GM23338 (cell line): ENCODE data around the gene ATP6V0C. TPM values are rescaled to one million over a fixed set of nuclear protein-coding genes. Genes with fewer than 3 reads are reported as not detected.

ENCODE experiments used
- ATAC-seq: fragments of 200-7000 bp; cut with Tn5 transposase; 3 replicates; pipeline ENCODE4 v1.9.1; 2020
- DNase-seq: peaks from one replicate; pipeline ENCODE4 v3.0.0-alpha.2; 2015; ENCODE audit warnings: low spot score
- H2AFZ ChIP-seq: fragments of 200-600 bp; sonication (generic); 2 replicates; pipeline ENCODE4 v1.8.0; 2016; ENCODE audit warnings: antibody characterized with exemption, mild to moderate bottlenecking, moderate library complexity
- H3F3A ChIP-seq: fragments of 200-600 bp; sonication (generic); replicated peaks from 2 replicates; pipeline ENCODE4 v1.8.0; 2017; ENCODE audit warnings: antibody characterized with exemption, mixed run types, low read depth
- H3K27ac ChIP-seq: fragments of 200-600 bp; sonication (generic); 2 replicates; pipeline ENCODE4 v1.6.1; 2016; ENCODE audit warnings: low read depth
- H3K27me3 ChIP-seq: fragments of 200-600 bp; sonication (generic); 2 replicates; pipeline ENCODE4 v1.8.0; 2016; ENCODE audit warnings: mild to moderate bottlenecking, mixed run types, moderate library complexity; ENCODE audit not compliant: insufficient read depth
- H3K36me3 ChIP-seq: fragments of 200-600 bp; sonication (generic); 2 replicates; pipeline ENCODE4 v1.8.0; 2016; ENCODE audit warnings: mild to moderate bottlenecking; ENCODE audit not compliant: insufficient read depth
- H3K4me1 ChIP-seq: fragments of 200-600 bp; sonication (generic); 2 replicates; pipeline ENCODE4 v1.8.0; 2016; ENCODE audit warnings: mild to moderate bottlenecking, moderate library complexity; ENCODE audit not compliant: insufficient read depth
- H3K4me2 ChIP-seq: fragments of 200-600 bp; sonication (generic); 2 replicates; pipeline ENCODE4 v1.7.1; 2017; ENCODE audit warnings: mixed run types
- H3K4me3 ChIP-seq: fragments of 200-600 bp; sonication (generic); 2 replicates; pipeline ENCODE4 v1.6.1; 2016; ENCODE audit warnings: mixed run types
- H3K79me2 ChIP-seq: fragments of 200-600 bp; sonication (generic); replicated peaks from 2 replicates; pipeline ENCODE4 v1.8.0; 2017; ENCODE audit warnings: mild to moderate bottlenecking; ENCODE audit not compliant: insufficient read depth
- H3K9me2 ChIP-seq: fragments of 200-600 bp; sonication (generic); 2 replicates; pipeline ENCODE4 v1.8.0; 2017; ENCODE audit not compliant: insufficient read depth
- H4K20me1 ChIP-seq: fragments of 200-600 bp; sonication (generic); replicated peaks from 2 replicates; pipeline ENCODE4 v1.8.0; 2017; ENCODE audit warnings: mild to moderate bottlenecking; ENCODE audit not compliant: insufficient read depth
- H3K27ac Mint-ChIP-seq: 2 replicates; pipeline ENCODE4 v1.8.0; 2020; ENCODE audit warnings: inconsistent platforms, mild to moderate bottlenecking, moderate library complexity, mixed read lengths
- H3K27me3 Mint-ChIP-seq: 3 replicates; pipeline ENCODE4 v1.8.0; 2022; ENCODE audit warnings: low read depth, mild to moderate bottlenecking, moderate library complexity, mixed read lengths, inconsistent platforms; ENCODE audit not compliant: insufficient read depth, poor library complexity
- H3K36me3 Mint-ChIP-seq: 3 replicates; pipeline ENCODE4 v1.8.0; 2021; ENCODE audit warnings: low read depth, mild to moderate bottlenecking, inconsistent platforms, moderate library complexity, mixed read lengths
- H3K4me1 Mint-ChIP-seq: 3 replicates; pipeline ENCODE4 v1.8.0; 2020; ENCODE audit warnings: mild to moderate bottlenecking, inconsistent platforms, mixed read lengths
- H3K4me3 Mint-ChIP-seq: 3 replicates; pipeline ENCODE4 v1.8.0; 2021; ENCODE audit warnings: moderate library complexity, mild to moderate bottlenecking, inconsistent platforms, mixed read lengths
- H3K9me3 Mint-ChIP-seq: 3 replicates; pipeline ENCODE4 v1.8.0; 2020; ENCODE audit warnings: moderate library complexity, mild to moderate bottlenecking, inconsistent platforms, mixed read lengths
- CREB1 ChIP-seq: fragments of 250-450 bp; sonication (Bioruptor Pico); IDR thresholded peaks from 2 replicates; pipeline ENCODE4 v1.5.0; 2020; ENCODE audit warnings: low read depth, mild to moderate bottlenecking, moderate library complexity
- EZH2 ChIP-seq: fragments of 200-600 bp; sonication (generic); IDR thresholded peaks from one replicate; pipeline ENCODE4 v1.8.0; 2017; ENCODE audit warnings: antibody characterized with exemption, mild to moderate bottlenecking, low read depth; ENCODE audit not compliant: unreplicated experiment
- EZH2phosphoT487 ChIP-seq: fragments of 200-600 bp; sonication (generic); IDR thresholded peaks from one replicate; pipeline ENCODE4 v1.8.1; 2018; ENCODE audit warnings: antibody characterized with exemption; ENCODE audit not compliant: unreplicated experiment
- JUNB ChIP-seq: IDR thresholded peaks from one replicate; pipeline ENCODE4 v1.6.1; 2016; ENCODE audit warnings: antibody characterized with exemption; ENCODE audit not compliant: unreplicated experiment
- NANOG ChIP-seq: IDR thresholded peaks from 2 replicates; pipeline ENCODE4 v1.6.1; 2016; ENCODE audit warnings: antibody characterized with exemption, borderline replicate concordance
- POLR2AphosphoS5 ChIP-seq: IDR thresholded peaks from 2 replicates; pipeline ENCODE4 v1.6.1; 2016; ENCODE audit warnings: antibody characterized with exemption, low read depth
- STAT1 ChIP-seq: IDR thresholded peaks from one replicate; pipeline ENCODE4 v1.6.1; 2016; ENCODE audit warnings: antibody characterized with exemption; ENCODE audit not compliant: unreplicated experiment
- ZNF114 ChIP-seq: fragments of 250-450 bp; sonication (Bioruptor Pico); IDR thresholded peaks from 2 replicates; pipeline ENCODE4 v1.5.0; 2020; ENCODE audit warnings: mild to moderate bottlenecking, moderate library complexity
- ZNF331 ChIP-seq: fragments of 250-450 bp; sonication (Bioruptor Pico); IDR thresholded peaks from 2 replicates; pipeline ENCODE4 v1.5.0; 2020; ENCODE audit warnings: low read depth, mild to moderate bottlenecking, moderate library complexity
- polyA plus RNA-seq: library from polyadenylated mRNA; unstranded; fragments of >200 nt; fragmentation: Nextera tagmentation; extraction: Ambion mirVana; gene quantifications from 2 replicates; pipeline ENCODE4 v1.2.1, GENCODE V29; 2016
- total RNA-seq: library from RNA; depleted of rRNA; stranded (reverse); fragments of >200 nt; shearing (Covaris generic); gene quantifications from 2 replicates; pipeline ENCODE4 v1.2.3, GENCODE V29; 2014
- TF ChIP-seq, protein P1 (sequence below): fragments of 250-450 bp; sonication (Bioruptor Pico); IDR thresholded peaks from 2 replicates; pipeline ENCODE4 v1.5.0; 2020; ENCODE audit warnings: mild to moderate bottlenecking, moderate library complexity
- TF ChIP-seq, protein P2 (sequence below): IDR thresholded peaks from 2 replicates; pipeline ENCODE4 v1.6.1; 2016; ENCODE audit warnings: antibody characterized with exemption
- TF ChIP-seq, protein P3 (sequence below), 2 experiments: fragments of 200-600 bp in 1 of 2; sonication (generic) in 1 of 2; conservative IDR thresholded peaks; 2 replicates each; pipeline versions ENCODE4 v1.5.1 to v1.6.1; 2016 to 2017; ENCODE audit warnings: antibody characterized with exemption in 2 of 2, low read depth in 2 of 2, mild to moderate bottlenecking in 2 of 2, moderate library complexity in 1 of 2
- TF ChIP-seq, protein P4 (sequence below): IDR thresholded peaks from one replicate; pipeline ENCODE4 v1.6.1; 2018; ENCODE audit warnings: antibody characterized with exemption; ENCODE audit not compliant: unreplicated experiment

The ATP6V0C gene
- total and polyA plus RNA-seq, 2 experiments from 2014 or later, result 98.2 to 162 TPM

DNA sequence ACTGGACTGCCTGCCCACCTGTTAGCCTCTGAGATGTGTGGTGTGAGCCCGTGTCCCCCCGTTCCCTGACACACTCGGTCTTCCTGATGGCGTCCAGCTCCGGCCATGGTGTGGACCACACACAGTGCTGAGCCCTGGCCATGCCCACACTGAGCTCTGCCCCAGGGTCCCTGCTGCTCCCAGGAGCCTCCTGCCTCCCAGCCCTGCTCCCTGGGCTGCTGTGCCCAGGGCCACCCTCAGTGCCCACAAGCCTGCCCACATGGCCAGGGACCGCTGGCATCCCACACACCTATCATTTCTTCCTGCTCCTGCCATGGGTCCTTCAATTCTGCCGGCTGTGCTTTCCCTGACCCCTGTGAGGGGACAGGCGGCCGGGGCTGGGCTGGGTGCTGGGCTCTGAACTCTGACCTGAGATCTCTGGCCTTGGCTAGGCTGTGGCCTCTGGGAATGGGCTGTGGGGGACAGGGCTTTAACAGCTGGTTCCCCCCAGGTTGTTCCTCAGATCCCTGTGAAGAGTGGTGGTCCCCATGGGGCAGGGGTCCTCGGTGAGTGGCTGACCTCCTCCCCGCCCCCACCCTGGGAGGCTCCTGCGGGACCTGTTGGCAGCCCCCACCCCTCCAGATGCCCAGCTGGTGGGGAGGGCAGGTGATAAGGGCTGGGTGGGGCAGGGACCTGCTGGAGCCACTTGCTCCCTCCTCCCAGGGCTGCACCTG is 13.5 kb downstream of the ATP6V0C start:
- H3K36me3 ChIP-seq, result no peaks in the 10 kb centered on the region; the same call in 1 of the 2 replicates
- H3K4me1 Mint-ChIP-seq, result peaks cover 6% of the 10 kb centered on the region
- H3K4me3 Mint-ChIP-seq, result no peak overlapping the region
- peaks cover 22% of the 10 kb centered on the region for H3K36me3 Mint-ChIP-seq
- H3K27me3 Mint-ChIP-seq, result peaks cover 13% of the 10 kb centered on the region
- H3K9me2 ChIP-seq, result no peaks in the 10 kb centered on the region
- no peak for TF ChIP-seq STAT1
- TF ChIP-seq, protein P1, sequence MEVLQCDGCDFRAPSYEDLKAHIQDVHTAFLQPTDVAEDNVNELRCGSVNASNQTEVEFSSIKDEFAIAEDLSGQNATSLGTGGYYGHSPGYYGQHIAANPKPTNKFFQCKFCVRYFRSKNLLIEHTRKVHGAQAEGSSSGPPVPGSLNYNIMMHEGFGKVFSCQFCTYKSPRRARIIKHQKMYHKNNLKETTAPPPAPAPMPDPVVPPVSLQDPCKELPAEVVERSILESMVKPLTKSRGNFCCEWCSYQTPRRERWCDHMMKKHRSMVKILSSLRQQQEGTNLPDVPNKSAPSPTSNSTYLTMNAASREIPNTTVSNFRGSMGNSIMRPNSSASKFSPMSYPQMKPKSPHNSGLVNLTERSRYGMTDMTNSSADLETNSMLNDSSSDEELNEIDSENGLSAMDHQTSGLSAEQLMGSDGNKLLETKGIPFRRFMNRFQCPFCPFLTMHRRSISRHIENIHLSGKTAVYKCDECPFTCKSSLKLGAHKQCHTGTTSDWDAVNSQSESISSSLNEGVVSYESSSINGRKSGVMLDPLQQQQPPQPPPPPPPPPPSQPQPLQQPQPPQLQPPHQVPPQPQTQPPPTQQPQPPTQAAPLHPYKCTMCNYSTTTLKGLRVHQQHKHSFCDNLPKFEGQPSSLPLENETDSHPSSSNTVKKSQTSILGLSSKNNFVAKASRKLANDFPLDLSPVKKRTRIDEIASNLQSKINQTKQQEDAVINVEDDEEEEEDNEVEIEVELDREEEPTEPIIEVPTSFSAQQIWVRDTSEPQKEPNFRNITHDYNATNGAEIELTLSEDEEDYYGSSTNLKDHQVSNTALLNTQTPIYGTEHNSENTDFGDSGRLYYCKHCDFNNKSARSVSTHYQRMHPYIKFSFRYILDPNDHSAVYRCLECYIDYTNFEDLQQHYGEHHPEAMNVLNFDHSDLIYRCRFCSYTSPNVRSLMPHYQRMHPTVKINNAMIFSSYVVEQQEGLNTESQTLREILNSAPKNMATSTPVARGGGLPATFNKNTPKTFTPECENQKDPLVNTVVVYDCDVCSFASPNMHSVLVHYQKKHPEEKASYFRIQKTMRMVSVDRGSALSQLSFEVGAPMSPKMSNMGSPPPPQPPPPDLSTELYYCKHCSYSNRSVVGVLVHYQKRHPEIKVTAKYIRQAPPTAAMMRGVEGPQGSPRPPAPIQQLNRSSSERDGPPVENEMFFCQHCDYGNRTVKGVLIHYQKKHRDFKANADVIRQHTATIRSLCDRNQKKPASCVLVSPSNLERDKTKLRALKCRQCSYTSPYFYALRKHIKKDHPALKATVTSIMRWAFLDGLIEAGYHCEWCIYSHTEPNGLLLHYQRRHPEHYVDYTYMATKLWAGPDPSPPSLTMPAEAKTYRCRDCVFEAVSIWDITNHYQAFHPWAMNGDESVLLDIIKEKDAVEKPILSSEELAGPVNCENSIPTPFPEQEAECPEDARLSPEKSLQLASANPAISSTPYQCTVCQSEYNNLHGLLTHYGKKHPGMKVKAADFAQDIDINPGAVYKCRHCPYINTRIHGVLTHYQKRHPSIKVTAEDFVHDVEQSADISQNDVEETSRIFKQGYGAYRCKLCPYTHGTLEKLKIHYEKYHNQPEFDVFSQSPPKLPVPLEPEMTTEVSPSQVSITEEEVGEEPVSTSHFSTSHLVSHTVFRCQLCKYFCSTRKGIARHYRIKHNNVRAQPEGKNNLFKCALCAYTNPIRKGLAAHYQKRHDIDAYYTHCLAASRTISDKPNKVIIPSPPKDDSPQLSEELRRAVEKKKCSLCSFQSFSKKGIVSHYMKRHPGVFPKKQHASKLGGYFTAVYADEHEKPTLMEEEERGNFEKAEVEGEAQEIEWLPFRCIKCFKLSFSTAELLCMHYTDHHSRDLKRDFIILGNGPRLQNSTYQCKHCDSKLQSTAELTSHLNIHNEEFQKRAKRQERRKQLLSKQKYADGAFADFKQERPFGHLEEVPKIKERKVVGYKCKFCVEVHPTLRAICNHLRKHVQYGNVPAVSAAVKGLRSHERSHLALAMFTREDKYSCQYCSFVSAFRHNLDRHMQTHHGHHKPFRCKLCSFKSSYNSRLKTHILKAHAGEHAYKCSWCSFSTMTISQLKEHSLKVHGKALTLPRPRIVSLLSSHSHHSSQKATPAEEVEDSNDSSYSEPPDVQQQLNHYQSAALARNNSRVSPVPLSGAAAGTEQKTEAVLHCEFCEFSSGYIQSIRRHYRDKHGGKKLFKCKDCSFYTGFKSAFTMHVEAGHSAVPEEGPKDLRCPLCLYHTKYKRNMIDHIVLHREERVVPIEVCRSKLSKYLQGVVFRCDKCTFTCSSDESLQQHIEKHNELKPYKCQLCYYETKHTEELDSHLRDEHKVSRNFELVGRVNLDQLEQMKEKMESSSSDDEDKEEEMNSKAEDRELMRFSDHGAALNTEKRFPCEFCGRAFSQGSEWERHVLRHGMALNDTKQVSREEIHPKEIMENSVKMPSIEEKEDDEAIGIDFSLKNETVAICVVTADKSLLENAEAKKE (CRISPR knock-in tag), result no peak
- TF ChIP-seq ZNF331 (CRISPR knock-in tag), result no peak
- TF ChIP-seq, protein P2, sequence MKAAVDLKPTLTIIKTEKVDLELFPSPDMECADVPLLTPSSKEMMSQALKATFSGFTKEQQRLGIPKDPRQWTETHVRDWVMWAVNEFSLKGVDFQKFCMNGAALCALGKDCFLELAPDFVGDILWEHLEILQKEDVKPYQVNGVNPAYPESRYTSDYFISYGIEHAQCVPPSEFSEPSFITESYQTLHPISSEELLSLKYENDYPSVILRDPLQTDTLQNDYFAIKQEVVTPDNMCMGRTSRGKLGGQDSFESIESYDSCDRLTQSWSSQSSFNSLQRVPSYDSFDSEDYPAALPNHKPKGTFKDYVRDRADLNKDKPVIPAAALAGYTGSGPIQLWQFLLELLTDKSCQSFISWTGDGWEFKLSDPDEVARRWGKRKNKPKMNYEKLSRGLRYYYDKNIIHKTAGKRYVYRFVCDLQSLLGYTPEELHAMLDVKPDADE, result no peak
- no peak for TF ChIP-seq POLR2AphosphoS5
- no peak for TF ChIP-seq EZH2
- TF ChIP-seq CREB1 (CRISPR knock-in tag), result no peak
- TF ChIP-seq, protein P3, sequence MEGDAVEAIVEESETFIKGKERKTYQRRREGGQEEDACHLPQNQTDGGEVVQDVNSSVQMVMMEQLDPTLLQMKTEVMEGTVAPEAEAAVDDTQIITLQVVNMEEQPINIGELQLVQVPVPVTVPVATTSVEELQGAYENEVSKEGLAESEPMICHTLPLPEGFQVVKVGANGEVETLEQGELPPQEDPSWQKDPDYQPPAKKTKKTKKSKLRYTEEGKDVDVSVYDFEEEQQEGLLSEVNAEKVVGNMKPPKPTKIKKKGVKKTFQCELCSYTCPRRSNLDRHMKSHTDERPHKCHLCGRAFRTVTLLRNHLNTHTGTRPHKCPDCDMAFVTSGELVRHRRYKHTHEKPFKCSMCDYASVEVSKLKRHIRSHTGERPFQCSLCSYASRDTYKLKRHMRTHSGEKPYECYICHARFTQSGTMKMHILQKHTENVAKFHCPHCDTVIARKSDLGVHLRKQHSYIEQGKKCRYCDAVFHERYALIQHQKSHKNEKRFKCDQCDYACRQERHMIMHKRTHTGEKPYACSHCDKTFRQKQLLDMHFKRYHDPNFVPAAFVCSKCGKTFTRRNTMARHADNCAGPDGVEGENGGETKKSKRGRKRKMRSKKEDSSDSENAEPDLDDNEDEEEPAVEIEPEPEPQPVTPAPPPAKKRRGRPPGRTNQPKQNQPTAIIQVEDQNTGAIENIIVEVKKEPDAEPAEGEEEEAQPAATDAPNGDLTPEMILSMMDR (conservative IDR thresholded peaks at IDR 0.05; ENCODE audit: low read depth in 2 of 2), result no peak
- no peak for TF ChIP-seq EZH2phosphoT487
- TF ChIP-seq ZNF114 (CRISPR knock-in tag), result no peak
- no peak for TF ChIP-seq JUNB
- TF ChIP-seq, protein P4, sequence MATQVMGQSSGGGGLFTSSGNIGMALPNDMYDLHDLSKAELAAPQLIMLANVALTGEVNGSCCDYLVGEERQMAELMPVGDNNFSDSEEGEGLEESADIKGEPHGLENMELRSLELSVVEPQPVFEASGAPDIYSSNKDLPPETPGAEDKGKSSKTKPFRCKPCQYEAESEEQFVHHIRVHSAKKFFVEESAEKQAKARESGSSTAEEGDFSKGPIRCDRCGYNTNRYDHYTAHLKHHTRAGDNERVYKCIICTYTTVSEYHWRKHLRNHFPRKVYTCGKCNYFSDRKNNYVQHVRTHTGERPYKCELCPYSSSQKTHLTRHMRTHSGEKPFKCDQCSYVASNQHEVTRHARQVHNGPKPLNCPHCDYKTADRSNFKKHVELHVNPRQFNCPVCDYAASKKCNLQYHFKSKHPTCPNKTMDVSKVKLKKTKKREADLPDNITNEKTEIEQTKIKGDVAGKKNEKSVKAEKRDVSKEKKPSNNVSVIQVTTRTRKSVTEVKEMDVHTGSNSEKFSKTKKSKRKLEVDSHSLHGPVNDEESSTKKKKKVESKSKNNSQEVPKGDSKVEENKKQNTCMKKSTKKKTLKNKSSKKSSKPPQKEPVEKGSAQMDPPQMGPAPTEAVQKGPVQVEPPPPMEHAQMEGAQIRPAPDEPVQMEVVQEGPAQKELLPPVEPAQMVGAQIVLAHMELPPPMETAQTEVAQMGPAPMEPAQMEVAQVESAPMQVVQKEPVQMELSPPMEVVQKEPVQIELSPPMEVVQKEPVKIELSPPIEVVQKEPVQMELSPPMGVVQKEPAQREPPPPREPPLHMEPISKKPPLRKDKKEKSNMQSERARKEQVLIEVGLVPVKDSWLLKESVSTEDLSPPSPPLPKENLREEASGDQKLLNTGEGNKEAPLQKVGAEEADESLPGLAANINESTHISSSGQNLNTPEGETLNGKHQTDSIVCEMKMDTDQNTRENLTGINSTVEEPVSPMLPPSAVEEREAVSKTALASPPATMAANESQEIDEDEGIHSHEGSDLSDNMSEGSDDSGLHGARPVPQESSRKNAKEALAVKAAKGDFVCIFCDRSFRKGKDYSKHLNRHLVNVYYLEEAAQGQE, result no peak
- TF ChIP-seq NANOG, result no peak
- no peak overlapping the region for H3K27ac ChIP-seq
- H4K20me1 ChIP-seq, result peaks cover 5% of the 10 kb centered on the region; the same call in 1 of the 2 replicates
- H3K4me2 ChIP-seq, result no peak overlapping the region
- H3K27ac Mint-ChIP-seq, result no peak overlapping the region
- no peaks in the 10 kb centered on the region for H3K27me3 ChIP-seq
- no peaks in the 10 kb centered on the region for H3K79me2 ChIP-seq
- peaks cover 5% of the 10 kb centered on the region for H3K4me1 ChIP-seq
- DNase-seq (no peak), ATAC-seq (no peak)
- H2AFZ ChIP-seq, result no peak overlapping the region
- H3K9me3 Mint-ChIP-seq, result no peaks in the 10 kb centered on the region
- no peak overlapping the region for H3K4me3 ChIP-seq
- peaks cover 14% of the 10 kb centered on the region; the same call in 1 of the 2 replicates for H3F3A ChIP-seq
